ENCODE results near the gene LLGL1.

LLGL1 gene

DNA sequence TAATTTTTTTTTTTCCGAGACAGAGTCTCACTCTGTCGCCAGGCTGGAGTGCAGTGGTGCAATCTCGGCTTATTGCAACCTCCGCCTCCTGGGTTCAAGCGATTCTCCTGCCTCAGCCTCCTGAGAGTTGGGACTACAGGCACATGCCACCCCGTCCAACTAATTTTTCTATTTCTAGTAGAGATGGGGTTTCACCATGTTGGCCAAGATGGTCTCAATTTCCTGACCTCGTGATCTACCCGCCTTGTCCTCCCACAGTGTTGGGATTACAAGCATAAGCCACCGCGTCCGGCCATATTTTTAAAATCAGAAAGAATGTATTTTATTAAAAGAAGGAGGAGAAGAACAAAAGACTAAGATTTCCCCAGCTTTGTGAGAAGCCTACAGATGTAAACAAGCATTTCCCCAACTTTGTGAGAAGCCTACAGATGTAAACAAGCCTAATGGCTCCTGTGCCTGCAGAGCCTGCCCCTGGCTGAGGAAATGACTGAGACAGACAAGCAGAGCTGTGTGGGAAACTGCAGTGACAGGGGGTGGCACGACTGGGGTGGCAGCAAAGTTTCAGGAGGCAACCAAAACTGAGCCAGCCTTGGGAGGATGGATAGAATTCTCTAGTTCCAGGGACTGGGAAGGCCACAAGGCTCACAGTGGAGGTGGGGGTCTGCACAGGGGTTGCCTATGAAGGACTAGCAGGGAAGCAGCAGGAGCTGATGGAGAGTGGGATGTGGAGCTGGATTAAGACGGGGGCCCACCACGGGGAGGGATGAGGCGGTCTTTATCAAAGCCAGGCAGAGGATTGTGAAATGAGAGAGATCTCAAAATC is 66.5 kb downstream of the LLGL1 start:
- TF ChIP-seq, protein P1, sequence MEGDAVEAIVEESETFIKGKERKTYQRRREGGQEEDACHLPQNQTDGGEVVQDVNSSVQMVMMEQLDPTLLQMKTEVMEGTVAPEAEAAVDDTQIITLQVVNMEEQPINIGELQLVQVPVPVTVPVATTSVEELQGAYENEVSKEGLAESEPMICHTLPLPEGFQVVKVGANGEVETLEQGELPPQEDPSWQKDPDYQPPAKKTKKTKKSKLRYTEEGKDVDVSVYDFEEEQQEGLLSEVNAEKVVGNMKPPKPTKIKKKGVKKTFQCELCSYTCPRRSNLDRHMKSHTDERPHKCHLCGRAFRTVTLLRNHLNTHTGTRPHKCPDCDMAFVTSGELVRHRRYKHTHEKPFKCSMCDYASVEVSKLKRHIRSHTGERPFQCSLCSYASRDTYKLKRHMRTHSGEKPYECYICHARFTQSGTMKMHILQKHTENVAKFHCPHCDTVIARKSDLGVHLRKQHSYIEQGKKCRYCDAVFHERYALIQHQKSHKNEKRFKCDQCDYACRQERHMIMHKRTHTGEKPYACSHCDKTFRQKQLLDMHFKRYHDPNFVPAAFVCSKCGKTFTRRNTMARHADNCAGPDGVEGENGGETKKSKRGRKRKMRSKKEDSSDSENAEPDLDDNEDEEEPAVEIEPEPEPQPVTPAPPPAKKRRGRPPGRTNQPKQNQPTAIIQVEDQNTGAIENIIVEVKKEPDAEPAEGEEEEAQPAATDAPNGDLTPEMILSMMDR (IDR thresholded peaks at IDR 0.05; ENCODE audit: borderline replicate concordance, control extremely low read depth, extremely low read depth, insufficient read depth, missing control alignments) = no peak
- DNase-seq (ENCODE audit: low spot score) = no peak
- in situ Hi-C loops (cut with MboI; ENCODE audit: low sequenced_read_pairs, unreplicated experiment) = no loop called here

Data from GM13976 (cell line).